Kidney (tissue), 14 donors: ENCODE measurements around the gene SAMM50. TPM values are rescaled to one million over a fixed set of nuclear protein-coding genes. Genes with fewer than 3 reads are reported as not detected.
A peak's percentile ranks its signal among the peaks of the same experiment; 100 is the strongest.

Experiments used
- DNase-seq, 5 donors: peaks; one replicate each; pipeline ENCODE4 v3.0.0-alpha.2; 2013 to 2020
- FAIRE-seq: peaks from 2 replicates; lab custom pipeline; 2012; peaks lifted over from hg19 to GRCh38; lab: Jason Lieb, UNC
- H3K27ac ChIP-seq, 2 donors: one replicate each; pipeline ENCODE4 v1.7.0; 2013; ENCODE audit warnings: low read depth in 2 of 2, low read length in 2 of 2, inconsistent platforms in 1 of 2
- H3K27me3 ChIP-seq: one replicate; pipeline ENCODE4 v1.7.1; 2013; ENCODE audit warnings: low read length, inconsistent platforms; ENCODE audit not compliant: control insufficient read depth, insufficient read depth
- H3K36me3 ChIP-seq, 3 donors: one replicate each; pipeline versions ENCODE4 v1.7.0 to v1.7.1; 2013; ENCODE audit warnings: low read length in 3 of 3, control low read depth in 1 of 3, inconsistent platforms in 1 of 3; ENCODE audit not compliant: insufficient read depth in 3 of 3, control insufficient read depth in 2 of 3
- H3K4me1 ChIP-seq, 3 donors: one replicate each; pipeline versions ENCODE4 v1.7.0 to v1.7.1; 2013; ENCODE audit warnings: low read length in 3 of 3, inconsistent platforms in 1 of 3, low read depth in 1 of 3; ENCODE audit not compliant: control insufficient read depth in 2 of 3, insufficient read depth in 2 of 3
- H3K4me3 ChIP-seq, 3 donors: one replicate each; pipeline versions ENCODE4 v1.7.0 to v1.8.1; 2013; ENCODE audit warnings: low read length in 3 of 3, control low read depth in 1 of 3, inconsistent platforms in 1 of 3
- H3K9ac ChIP-seq, 3 donors: one replicate each; pipeline versions ENCODE4 v1.7.0 to v1.7.1; 2013; ENCODE audit warnings: low read length in 3 of 3, control low read depth in 1 of 3, inconsistent platforms in 1 of 3
- H3K9me3 ChIP-seq, 3 donors: one replicate each; pipeline versions ENCODE4 v1.7.0 to v1.7.1; 2013; ENCODE audit warnings: low read length in 3 of 3, control low read depth in 1 of 3, inconsistent platforms in 1 of 3; ENCODE audit not compliant: control insufficient read depth in 2 of 3, insufficient read depth in 1 of 3
- CTCF ChIP-seq: IDR thresholded peaks from 3 replicates; pipeline ENCODE4 v1.5.1; 2012; ENCODE audit warnings: mild to moderate bottlenecking, moderate library complexity, borderline replicate concordance; ENCODE audit not compliant: insufficient read depth; ENCODE audit errors: extremely low read depth
- intact Hi-C: fragments of 100-400 bp; cut with DNase I; formaldehyde crosslinking; loops from one replicate; pipeline ENCODE4 v1.11.1; 2022
- polyA plus RNA-seq: library from polyadenylated mRNA; stranded (reverse); fragments of 350-450 nt; fragmentation: Illumina TruSeq; extraction: RNeasy Lipid Tissue Mini Kit (QIAGEN cat#74804); gene quantifications from one replicate; pipeline ENCODE4 v1.2.3, GENCODE V29; 2014; ENCODE audit warnings: low read depth, low replicate concordance; ENCODE audit not compliant: insufficient read depth
- total RNA-seq: library from RNA; stranded (reverse); fragmentation: NEBNext Ultra II Directional; extraction: Animal tissue kit (Norgen Biotek cat#: 25700); gene quantifications from one replicate; pipeline ENCODE4 v1.2.1, GENCODE V29; 2021
- donor health status: control.
- donor health status: control.
- donor health status: control.
- donor health status: control.
- donor health status: control.
- donor health status: DM: yes; HTN: yes; CAD: no.
- donor health status: Normal renal cell carcinoma (clear cell type).

The SAMM50 gene
- total and polyA plus RNA-seq, 2 donors from 2014 or later, result 34.9 to 57.0 TPM

GRCh38 chr22:43945632-43946383 is 9.4 kb upstream of the SAMM50 start:
- FAIRE-seq, result no peak
- Histone ChIP-seq H3K9ac (no peak overlapping the region), H3K9me3 (no peaks in the 10 kb centered on the region), H3K36me3 (peaks cover 0 to 10% (median 2%) of the 10 kb centered on the region in 3 donors), H3K4me1 (no peaks in the 10 kb centered on the region), H3K27ac (no peak overlapping the region), H3K27me3 (no peaks in the 10 kb centered on the region), H3K4me3 (no peak overlapping the region)
- intact Hi-C loops, result no loop called here
- DNase-seq, result peak in 4 of 5 donors; percentile 70 to 83 (median 76)
- peak; percentile 45 for TF ChIP-seq CTCF

- no peak overlapping the region for H3K4me3 ChIP-seq
- no peaks in the 10 kb centered on the region for H3K27me3 ChIP-seq
- peaks cover 0 to 8% (median 2%) of the 10 kb centered on the region in 3 donors for H3K36me3 ChIP-seq
- peak in 3 of 5 donors; percentile 49 to 64 (median 54) for DNase-seq
- H3K4me1 ChIP-seq, result no peaks in the 10 kb centered on the region
- FAIRE-seq, result no peak
- H3K9ac ChIP-seq, result no peak overlapping the region
- no peak for TF ChIP-seq CTCF
- intact Hi-C loops, result no loop called here
- H3K27ac ChIP-seq, result no peak overlapping the region
- H3K9me3 ChIP-seq, result no peaks in the 10 kb centered on the region
These were observed 8.9 kb upstream of the SAMM50 start for GRCh38 chr22:43946384-43946667.

- Histone ChIP-seq H3K9me3 (no peaks in the 10 kb centered on the region), H3K4me1 (no peaks in the 10 kb centered on the region), H3K27me3 (no peaks in the 10 kb centered on the region), H3K36me3 (peaks cover 0 to 6% (median 0%) of the 10 kb centered on the region in 3 donors), H3K27ac (no peak overlapping the region), H3K9ac (no peak overlapping the region), H3K4me3 (no peak overlapping the region)
- intact Hi-C loops, result no loop called here
- DNase-seq, result no peak
- no peak for FAIRE-seq
- no peak for TF ChIP-seq CTCF
These were observed 6.3 kb upstream of the SAMM50 start for GRCh38 chr22:43948836-43949406.
